Fibroblast of peridontal ligament (primary cell): ENCODE measurements around the gene HCK.
A peak's percentile ranks its signal among the peaks of the same experiment; 100 is the strongest.
"Not testable (repeated sequence)": the region's sequence is repeated elsewhere in the genome, so short reads cannot be mapped to it uniquely, and the experiment has no call there.

Experiments used
- DNase-seq: peaks from one replicate; pipeline ENCODE4 v3.0.0-alpha.2; 2010; ENCODE audit errors: extremely low read depth

The HCK gene

GRCh38 chr20:32029561-32029960 lies 22.5 kb upstream of the HCK start:
- DNase-seq, result no peak

- peak; percentile 78 for DNase-seq
Measured at GRCh38 chr20:32031007-32031958, 20.8 kb upstream of the HCK start.

- no peak for DNase-seq
Measured at GRCh38 chr20:32033316-32033715, 18.7 kb upstream of the HCK start.

- not testable (repeated sequence) for DNase-seq
Measured at GRCh38 chr20:32033721-32034120, 18.3 kb upstream of the HCK start.

- peak; percentile 29 for DNase-seq
Measured at GRCh38 chr20:32034581-32035425, 17.2 kb upstream of the HCK start.

- no peak for DNase-seq
Measured at GRCh38 chr20:32035426-32035779, 16.6 kb upstream of the HCK start.

- no peak for DNase-seq
Measured at GRCh38 chr20:32036252-32036651, 15.8 kb upstream of the HCK start.

- peak; percentile 49 for DNase-seq
Measured at GRCh38 chr20:32036716-32037485, 15.1 kb upstream of the HCK start.

GRCh38 chr20:32037929-32038328 lies 14.1 kb upstream of the HCK start:
- peak; percentile 47 for DNase-seq

- DNase-seq, result no peak
Measured at GRCh38 chr20:32040142-32040953, 11.7 kb upstream of the HCK start.

GRCh38 chr20:32045999-32046398 lies 6.0 kb upstream of the HCK start:
- no peak for DNase-seq

- no peak for DNase-seq
Measured at GRCh38 chr20:32050324-32050841, 1.7 kb upstream of the HCK start.

GRCh38 chr20:32050851-32051556 lies 1.0 kb upstream of the HCK start:
- no peak for DNase-seq

- no peak for DNase-seq
Measured at GRCh38 chr20:32051720-32052089, 337 bp upstream of the HCK start.

GRCh38 chr20:32052778-32053362 lies 828 bp downstream of the HCK start:
- DNase-seq, result no peak

- DNase-seq, result no peak
Measured at GRCh38 chr20:32053648-32054047, 1.6 kb downstream of the HCK start.

GRCh38 chr20:32056708-32057483 lies 4.9 kb downstream of the HCK start:
- no peak for DNase-seq

GRCh38 chr20:32057656-32058184 lies 5.7 kb downstream of the HCK start:
- DNase-seq, result no peak

- no peak for DNase-seq
Measured at GRCh38 chr20:32059189-32059588, 7.1 kb downstream of the HCK start.
